IPS-11a (cell line): Measurements from ENCODE around the gene ZNF605.
"Not testable (repeated sequence)": the region's sequence is repeated elsewhere in the genome, so short reads cannot be mapped to it uniquely, and the experiment has no call there.

Experiments
- H3K4me3 ChIP-seq: one replicate; pipeline ENCODE4 v1.5.1; 2013; ENCODE audit warnings: low read depth, low read length, control low read depth

The ZNF605 gene

GRCh38 chr12:132908145-132909029, 47.7 kb downstream of the ZNF605 start:
- H3K4me3 ChIP-seq: peak overlapping the region; percentile 67

- H3K4me3 ChIP-seq: peak overlapping the region; percentile 38
Measured at GRCh38 chr12:132907789-132908144, 48.3 kb downstream of the ZNF605 start.

GRCh38 chr12:132907216-132907615, 48.9 kb downstream of the ZNF605 start:
- no peak overlapping the region for H3K4me3 ChIP-seq

GRCh38 chr12:132904718-132905328, 51.3 kb downstream of the ZNF605 start:
- no peak overlapping the region for H3K4me3 ChIP-seq

GRCh38 chr12:132899033-132899432, 57.1 kb downstream of the ZNF605 start:
- no peak overlapping the region for H3K4me3 ChIP-seq

GRCh38 chr12:132888852-132889251, 67.3 kb downstream of the ZNF605 start:
- no peak overlapping the region for H3K4me3 ChIP-seq

GRCh38 chr12:132887513-132888351, 68.4 kb downstream of the ZNF605 start, which contains the start of gene CHFR:
Gene CHFR (minus strand): TSS chr12:132887605. CDS start chr12:132887328, 277 bp downstream.
- H3K4me3 ChIP-seq: peak within 1 kb of the TSS; percentile 86

- peak overlapping the region; percentile 75 for H3K4me3 ChIP-seq
Measured at GRCh38 chr12:132886529-132887477, 69.3 kb downstream of the ZNF605 start.

GRCh38 chr12:132881818-132882217, 74.3 kb downstream of the ZNF605 start:
- H3K4me3 ChIP-seq: no peak overlapping the region

GRCh38 chr12:132874620-132875019, 81.5 kb downstream of the ZNF605 start:
- H3K4me3 ChIP-seq: not testable (repeated sequence)

- no peak overlapping the region for H3K4me3 ChIP-seq
Measured at GRCh38 chr12:132874175-132874574, 81.9 kb downstream of the ZNF605 start.

- no peak overlapping the region for H3K4me3 ChIP-seq
Measured at GRCh38 chr12:132873724-132874123, 82.4 kb downstream of the ZNF605 start.

GRCh38 chr12:132872975-132873421, 83.1 kb downstream of the ZNF605 start:
- no peak overlapping the region for H3K4me3 ChIP-seq

GRCh38 chr12:132872073-132872855, 83.8 kb downstream of the ZNF605 start:
- no peak overlapping the region for H3K4me3 ChIP-seq

- H3K4me3 ChIP-seq: no peak overlapping the region
Measured at GRCh38 chr12:132869551-132869950, 86.6 kb downstream of the ZNF605 start.
